NCI-H1417 treated with DMSO at 0.1 percent for 48 hours (cell line): ENCODE measurements around the gene TNS3.

Experiments used
- DNase-seq: peaks from one replicate; lab custom pipeline; 2025; lab: John Stamatoyannopoulos, UW

TNS3 gene

DNA sequence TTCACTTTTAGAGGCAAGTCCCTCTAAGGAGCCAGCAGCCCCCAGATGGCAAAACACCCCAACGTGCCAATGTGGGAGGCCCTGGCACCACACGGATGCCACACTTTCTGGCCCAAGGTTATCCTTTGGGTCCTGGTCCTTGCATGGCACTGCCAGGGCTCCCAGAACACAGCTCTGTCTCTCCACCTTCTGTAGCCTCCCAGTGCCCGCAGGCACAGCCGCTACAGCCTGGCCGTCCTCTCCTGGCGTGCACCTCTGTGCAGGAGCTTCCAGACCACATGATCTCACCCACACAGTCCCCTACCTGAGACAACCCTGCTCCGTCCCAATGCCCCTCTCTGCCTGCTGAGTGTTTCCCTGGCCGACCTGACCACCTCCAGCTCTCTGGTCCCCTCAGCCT is 215.0 kb downstream of the TNS3 start:
- DNase-seq: no peak

DNA sequence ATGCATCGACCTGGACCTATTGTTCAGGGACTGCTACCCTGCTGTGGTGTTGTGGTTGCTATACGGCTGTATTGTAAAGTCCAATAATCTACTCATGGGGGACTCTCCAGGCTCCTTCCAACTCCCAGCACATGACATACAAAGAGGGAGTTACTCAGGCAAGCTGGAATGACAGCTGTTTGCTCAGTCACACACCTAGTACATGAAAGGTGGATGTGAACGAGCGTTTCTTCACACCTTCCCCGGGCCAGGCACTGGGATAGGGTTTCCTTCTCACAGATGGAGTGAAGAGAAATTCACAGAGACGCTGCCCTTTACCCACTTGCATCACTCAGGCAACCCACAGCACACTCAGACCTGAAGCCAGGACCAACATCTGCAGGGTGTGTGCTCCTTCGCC is 215.7 kb downstream of the TNS3 start:
- DNase-seq: no peak

DNA sequence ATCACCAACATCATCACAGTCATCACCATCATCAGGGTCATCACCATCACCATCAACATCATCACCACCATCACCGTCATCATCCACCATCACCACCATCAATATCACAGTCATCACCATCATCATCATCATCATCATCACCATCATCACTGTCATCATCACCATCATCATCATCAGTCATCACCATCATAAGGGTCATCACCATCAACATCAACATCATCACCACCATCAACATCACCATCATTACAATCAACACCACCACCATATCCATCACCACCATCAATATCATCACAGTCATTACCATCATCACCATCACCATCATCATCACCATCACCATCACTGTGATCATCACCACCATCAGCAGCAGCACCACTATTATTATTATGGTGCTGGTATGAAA is 218.9 kb downstream of the TNS3 start:
- DNase-seq: no peak

DNA sequence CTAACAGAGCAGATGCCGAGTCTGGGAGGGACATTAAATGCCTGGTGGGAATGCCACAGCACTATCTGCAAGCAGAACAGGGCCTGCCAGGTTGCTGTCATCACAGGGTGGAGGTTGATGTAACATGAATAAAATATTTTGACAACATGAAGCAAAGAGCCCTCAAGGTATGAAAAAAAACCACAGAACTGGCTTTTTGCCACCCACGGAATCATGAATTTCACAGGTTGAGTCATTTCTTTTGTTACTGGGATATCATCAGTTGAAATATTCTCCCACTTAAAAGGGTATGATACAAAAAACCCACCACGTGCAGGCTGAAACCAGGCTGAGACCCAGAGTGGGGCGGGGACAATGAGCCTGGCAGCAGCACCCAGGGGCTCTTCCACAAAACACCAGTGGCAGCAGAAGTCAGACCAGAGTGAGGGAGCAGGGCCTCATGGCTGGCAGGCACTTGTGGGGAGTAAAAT is 220.1 kb downstream of the TNS3 start:
- DNase-seq: no peak

DNA sequence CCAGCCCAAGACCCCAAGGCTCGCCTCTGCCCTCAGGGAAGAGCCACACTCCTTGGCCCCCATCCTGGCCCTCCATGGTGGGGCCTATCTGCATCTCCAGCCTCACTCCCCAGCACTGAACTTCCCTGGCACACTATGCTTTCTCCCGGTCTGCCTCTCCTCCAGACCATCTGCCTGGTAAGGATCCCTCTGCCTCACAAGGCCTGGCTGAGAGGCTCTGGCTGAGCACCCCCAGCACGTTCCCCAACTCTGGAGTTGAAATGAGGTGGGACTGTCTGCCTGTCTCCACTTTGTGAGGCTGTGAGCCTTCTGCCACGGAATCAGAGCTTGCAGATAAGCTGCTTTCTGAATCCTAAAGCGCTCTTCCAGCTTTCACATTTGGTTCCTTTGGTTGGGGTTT is 220.7 kb downstream of the TNS3 start:
- no peak for DNase-seq

DNA sequence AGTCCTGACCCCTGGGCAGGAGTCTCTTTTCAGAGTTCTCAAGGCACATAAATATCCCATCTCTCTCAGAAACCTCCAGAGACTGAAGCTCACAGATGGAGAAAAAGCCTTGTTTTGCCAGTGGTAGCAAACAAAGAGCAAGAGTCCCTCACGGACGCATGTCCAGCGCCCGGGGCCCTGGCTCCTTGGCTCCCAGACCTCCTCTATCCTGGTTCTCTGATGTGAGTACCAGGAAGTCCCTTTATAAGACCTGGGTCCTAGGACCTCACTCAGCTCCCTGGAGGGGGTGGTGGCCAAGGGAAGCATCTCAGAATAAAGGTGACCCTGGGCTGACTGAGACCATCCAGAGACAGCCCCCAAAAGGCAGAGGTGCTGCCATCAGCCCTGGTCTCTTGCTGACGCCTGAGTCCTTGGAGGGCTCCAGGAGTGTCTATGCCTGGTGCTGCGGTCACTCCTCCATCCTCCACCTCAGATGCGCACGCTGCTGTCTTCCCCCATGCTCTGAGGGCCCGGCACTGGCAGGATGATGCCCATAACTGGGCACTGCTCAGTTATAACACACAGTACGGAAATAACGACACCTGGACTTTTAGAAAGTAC is 221.5 kb downstream of the TNS3 start:
- no peak for DNase-seq

DNA sequence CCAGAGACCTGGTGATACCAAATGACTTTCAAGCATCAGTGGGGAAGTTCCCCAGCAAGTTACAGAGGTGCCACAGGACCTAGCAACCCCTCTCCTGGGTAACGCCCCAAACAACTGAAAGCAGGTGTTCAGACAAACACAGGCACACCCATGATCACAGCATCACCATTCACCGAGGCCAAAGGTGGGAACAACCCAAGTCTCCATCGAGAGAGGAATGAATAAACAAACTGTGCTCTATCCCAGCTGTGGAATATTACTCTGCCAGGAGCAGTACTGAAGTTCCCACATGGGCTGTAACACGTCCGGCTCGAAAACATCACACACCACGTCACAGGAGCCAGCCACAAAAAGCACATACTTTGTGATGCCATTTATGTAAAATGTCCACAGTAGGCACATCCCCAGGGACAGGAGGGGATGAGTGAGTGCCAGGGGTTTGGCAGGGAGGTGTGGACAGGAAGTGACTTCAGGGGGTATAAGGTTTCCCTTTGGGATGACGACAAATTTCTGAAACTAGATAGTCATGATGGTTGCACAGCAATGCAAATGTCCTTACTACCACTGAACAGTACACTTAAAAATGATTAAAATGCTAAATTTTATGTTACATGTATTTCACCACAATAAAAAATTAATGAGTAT is 222.8 kb downstream of the TNS3 start:
- no peak for DNase-seq

DNA sequence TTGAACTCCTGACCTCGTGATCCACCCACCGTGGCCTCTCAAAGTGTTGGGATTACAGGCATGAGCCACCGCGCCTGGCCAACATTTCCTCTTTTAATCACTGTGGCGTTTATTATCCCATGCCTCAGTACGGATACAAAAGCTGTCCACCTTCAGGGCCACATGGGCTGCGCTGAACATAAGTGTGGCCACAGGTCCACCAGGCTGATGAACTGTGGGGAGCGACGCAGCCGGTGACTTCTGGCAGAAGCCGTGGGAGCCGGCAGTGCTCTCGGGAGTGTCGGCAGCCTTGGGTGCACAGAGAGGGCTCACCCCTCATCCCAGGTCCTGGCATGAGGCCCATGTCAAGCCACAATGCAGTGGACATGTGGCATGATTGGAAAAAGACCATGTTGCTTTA is 223.6 kb downstream of the TNS3 start:
- no peak for DNase-seq

DNA sequence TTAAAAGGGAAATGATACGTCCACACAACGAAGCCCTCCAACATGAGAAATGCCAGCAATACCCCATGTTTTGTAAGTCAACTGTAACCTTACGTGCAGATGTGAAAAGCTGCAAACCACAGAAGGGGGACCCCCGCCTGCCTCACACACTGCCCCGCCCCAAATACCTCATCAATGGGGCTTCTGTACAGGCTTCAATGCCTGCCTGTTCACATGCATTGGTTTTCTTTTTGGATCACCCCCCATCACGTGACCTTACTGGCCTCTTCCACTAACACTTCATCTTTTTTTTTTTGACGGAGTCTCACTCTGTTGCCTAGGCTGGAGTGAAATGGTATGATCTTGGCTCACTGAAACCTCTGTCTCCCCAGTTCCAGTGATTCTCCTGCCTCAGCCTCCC is 224.0 kb downstream of the TNS3 start:
- no peak for DNase-seq

DNA sequence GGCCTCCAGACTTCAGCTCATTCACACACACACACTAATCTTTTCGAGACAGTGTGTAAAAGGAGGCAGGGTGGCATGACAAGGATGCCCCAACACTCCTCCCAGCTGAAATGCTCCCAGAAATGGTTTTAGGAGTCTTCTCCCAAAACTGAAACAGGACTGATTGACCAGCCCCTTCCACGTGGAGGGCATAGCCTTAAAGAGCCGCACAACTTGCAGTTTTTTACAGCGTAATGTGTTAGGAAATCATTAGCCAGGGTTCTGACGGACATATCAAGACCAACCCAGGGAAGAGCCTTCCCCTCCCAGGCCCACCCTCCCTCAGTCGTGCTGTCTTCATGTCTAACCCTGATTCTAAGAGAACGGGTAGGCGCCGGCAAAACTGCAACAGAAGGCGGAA is 224.6 kb downstream of the TNS3 start:
- DNase-seq: no peak

DNA sequence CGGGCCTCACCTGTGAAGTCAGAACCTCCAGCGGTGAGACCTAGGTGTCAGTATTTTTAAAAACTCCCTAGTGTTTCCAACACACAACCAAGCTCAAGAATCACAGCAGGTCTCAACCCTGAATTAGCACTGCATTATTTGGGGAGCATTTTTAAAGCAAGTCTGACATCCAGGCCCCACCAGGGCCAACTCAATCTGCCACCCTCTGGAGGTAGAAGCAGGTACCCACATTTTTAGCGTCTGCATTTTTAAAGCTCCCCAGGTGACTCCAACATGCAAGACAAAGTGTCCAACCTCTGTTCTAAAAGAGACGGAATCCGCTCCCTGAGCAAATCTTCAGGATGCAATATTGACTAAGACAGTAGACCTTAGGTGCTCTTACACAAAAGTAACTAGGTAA is 225.7 kb downstream of the TNS3 start:
- DNase-seq: no peak

DNA sequence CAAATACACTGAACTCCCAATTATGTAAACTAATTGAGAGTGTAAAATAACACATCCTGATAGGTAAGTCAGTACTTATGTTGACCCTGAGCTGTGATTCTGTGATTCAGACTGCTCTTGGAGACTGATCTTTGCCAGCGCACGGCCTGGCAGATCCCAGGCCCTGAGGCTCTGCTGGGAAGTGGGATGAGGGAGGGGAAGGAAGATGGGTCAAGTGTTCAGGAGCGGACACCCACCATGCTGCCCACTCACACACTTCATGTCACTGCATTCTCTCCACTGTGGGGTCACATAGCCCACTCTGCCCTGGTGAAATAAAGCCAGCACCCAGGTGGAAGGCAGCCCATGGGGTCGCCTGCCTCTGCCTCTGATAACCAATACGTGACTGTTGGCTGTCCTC is 226.2 kb downstream of the TNS3 start:
- no peak for DNase-seq

DNA sequence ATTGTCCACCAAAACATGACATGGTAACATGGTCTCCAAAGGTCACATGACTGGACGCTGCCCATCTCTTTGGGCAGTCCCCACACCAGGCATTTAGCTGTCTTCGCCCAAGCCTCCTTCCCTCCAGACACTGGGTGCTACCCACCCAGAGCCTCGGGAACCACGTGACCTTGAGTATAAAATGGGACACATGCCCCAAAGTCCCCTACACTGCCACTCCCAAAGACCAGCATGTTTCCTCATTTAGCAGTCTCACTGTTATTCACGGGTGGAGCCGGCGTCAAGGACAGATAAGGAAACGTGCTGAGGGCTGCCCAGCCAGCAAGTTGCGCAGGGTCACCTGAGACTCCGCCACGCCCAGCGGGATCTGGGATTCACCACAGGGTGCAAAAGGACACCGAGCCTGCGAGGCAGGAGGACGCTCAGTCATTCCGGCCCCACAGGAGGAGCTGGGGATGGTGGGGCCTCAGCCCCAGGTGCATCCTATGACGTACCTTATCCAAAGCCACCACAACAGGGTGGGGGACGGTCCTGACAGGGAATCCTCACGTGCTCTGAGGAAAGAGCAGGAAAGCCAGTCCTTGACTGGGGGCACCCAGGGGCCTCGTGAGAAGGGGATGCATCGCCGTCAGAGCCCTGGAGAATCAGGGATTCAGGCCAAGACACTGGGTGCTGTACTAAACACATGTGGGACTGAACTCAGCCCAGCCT is 226.9 kb downstream of the TNS3 start:
- DNase-seq: no peak

DNA sequence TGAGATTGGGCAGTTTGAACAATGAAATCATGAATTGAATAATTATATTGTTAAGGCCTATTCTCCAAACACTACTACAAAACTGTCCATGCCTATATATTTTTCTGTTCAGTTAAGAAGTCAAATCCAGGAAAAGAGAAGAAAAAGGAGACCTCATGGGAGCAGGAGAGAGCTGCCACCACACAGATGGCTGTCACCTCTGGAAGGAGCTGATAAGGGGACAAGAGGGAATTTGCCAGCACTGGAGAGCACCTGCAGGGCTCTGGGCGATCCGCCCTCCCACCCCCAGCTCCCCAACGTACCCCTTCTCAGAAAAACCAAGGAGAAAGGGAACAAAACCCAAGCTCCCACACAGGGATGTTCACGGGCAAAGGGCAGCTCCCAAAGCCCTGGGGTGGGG is 227.8 kb downstream of the TNS3 start:
- no peak for DNase-seq

DNA sequence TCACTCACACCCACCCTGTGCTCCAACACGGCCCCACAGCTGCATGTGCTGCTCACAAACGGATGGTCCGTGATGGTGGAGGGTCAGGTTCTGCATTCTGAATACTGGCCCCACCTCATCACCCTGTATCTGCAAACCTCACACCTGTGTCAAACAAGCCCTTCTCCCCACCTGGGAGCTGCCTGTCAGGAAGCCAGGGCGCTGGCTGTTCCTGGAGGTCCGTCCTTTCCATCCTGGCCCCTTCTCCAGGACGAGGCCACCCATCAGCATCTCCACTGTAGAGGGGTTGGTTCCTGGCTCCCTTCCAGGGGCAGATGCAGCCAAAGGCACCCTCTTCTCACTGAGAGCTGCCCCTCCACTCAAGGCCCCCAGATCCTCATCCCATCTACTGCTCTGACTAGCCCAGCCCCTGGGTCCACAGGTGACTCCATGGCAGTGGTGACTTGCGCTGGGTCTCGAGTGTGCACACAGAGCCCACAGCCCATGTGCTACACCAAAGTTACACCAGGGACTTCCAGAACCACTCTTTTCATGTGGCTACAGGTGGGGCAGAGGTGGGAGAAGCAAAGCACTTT is 229.4 kb downstream of the TNS3 start:
- DNase-seq: no peak

DNA sequence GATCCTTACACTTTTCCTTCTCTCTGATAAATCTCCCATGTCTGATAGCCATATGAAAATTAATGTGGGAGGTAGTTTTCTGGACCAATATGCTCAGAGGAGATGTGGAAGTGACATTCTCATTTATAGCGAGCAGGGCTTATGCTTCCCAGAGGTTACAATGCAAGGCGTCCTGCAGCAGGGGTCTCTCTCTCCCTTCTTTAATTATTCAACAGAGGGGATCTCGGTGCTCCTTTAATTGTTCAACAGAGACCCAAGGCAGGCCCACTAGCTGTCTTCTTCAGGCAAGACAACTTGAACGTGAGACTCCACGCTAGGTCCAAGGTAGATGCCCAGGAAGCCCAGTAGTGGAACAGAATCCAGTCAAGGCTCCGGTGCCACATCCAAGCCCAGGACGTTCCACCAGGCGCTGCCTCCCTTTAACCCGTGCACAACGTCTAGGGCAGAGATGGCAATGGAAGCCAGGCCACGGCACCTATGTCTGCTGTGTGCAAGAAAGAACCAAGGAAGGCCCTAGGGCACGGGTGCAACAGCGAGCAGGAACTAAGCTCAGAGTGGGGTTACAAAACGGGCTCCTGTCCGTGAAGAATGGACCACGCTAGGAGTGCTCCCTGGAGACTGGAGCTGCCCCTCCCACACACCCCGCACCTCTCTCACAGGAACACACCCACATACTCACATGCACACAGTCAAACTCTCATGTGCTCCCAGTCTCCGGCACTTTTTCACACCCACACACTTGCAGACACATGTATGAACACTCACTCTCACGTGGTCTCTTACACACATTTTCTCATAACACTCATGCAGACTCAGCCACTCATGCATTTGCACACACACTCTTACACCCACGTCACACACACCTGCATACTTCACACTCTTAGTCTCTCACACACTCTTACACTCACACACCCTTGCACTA is 230.4 kb downstream of the TNS3 start:
- DNase-seq: no peak

DNA sequence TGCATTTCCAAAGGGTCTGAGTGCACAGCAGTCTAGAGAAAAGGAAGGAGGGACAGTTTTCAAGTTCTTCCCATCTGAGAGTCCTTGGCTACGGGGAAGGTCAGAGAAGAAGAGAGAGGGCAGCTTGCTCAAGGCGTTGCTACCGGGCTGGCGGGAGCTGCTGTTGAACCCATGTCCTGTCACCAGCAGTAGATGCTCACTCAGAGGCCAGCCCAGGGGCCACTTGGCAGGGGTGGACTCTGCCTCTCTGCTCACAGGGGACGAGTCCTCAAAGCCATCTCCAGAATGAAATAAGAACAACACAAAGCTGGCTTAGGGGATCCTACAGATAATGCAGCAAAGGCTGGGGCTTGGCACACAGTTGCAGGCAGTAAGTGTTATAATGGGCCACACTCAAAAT is 231.5 kb downstream of the TNS3 start:
- no peak for DNase-seq

DNA sequence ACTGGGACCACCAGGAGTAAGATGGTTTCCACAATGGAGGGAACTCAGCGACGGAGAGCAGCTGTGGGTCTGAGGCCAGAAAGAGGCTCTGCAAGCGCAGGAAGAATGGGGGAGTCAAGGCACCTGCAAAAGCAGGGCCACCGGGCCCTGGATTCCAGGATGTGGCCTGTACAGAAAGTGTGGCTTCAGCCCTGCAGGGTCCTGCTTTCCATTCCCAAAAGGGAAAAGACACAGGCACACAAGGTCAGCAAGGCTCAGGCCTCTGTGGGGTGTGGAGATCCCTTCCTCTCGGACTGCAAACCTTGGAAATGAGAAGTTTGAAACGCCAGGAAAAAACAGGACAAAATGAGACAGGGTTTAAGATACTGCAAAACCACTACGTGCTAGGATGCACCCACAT is 232.5 kb downstream of the TNS3 start:
- DNase-seq: no peak

DNA sequence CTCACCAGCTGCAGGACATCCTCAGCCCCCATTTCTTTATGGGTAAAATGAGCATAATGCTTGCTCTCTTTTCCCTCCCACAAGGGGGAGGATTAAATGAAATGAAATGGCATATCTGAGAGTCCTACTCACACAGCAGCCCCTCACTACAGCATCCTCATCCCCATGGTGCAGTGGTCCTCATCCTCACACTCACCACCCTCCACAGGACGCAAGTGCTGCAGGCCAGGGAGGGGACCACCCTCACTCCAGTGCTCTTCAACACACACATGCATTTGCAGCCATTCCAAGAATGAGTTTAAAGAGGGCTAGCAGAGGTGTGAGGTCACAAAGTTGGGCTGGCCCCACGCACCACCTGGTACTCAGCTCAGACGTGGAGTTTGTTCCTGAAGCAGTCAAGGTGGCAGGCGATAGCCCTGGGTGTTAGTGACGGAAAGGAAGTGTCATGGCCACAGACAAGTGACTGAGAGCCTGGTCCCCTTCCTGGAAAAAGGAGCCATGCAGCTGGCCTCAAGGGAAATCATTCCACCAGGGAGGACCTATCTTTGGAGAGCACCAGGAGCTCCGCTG is 234.0 kb downstream of the TNS3 start:
- DNase-seq: no peak

DNA sequence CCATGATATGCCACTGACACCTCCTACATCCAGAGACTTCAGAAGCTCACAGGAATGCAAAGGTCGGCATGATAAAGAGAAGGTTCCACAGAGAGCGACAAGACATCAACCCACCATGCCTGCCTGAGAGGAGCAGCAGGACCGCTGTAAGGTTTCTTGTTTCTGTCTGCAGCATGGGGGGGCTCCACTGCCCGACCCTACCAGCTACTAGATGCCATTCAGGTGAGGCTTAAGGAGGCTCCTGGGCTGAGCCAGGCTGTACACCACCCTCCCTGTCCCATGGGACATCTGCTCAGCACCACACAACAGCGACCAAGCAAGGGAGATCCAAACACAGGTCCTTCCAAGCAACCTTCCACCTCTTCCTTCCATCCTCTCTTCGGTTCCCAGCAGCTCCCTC is 234.6 kb downstream of the TNS3 start:
- no peak for DNase-seq

DNA sequence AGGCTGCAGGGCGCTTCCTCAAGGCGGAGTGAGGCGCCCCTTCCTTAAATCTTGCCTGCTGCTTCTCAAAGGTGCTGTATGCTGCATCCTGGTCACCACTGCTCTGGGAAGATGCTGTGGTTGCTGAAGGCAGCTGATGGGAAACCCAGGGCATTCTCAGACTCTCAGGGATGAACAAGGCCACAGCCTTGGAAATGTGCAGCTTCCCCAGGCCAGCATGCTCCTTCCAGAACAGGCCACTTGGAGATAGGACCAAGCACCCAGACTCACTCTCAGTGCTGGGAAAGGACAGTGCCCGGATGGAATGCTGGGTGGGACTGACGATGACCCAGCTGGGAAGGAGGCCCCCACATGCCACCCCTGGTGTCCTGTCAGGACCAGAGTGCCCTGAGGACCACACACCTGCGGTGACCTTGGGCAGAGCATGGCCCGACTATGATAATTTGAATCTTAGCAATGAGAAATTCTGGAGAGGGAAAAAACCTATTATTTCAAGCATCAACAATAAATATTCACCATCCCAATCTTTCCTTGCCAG is 235.5 kb downstream of the TNS3 start:
- no peak for DNase-seq
